A673 (cell line): ENCODE results near the gene PRTN3.

ENCODE experiments used
- EZH2 ChIP-seq: fragments of 200-600 bp; sonication (generic); IDR thresholded peaks from 2 replicates; pipeline ENCODE4 v1.6.1; 2017; ENCODE audit warnings: borderline replicate concordance, low read depth, mild to moderate bottlenecking, mixed read lengths, antibody characterized with exemption, low read length; ENCODE audit not compliant: poor library complexity, severe bottlenecking
- TF ChIP-seq, protein P1 (sequence below): fragments of 300-800, 200-600 bp; sonication (generic); conservative IDR thresholded peaks from 2 replicates; pipeline ENCODE4 v1.5.1; 2017; ENCODE audit warnings: low read depth, mild to moderate bottlenecking, antibody characterized with exemption, low read length, moderate library complexity, mixed read lengths

DNA sequence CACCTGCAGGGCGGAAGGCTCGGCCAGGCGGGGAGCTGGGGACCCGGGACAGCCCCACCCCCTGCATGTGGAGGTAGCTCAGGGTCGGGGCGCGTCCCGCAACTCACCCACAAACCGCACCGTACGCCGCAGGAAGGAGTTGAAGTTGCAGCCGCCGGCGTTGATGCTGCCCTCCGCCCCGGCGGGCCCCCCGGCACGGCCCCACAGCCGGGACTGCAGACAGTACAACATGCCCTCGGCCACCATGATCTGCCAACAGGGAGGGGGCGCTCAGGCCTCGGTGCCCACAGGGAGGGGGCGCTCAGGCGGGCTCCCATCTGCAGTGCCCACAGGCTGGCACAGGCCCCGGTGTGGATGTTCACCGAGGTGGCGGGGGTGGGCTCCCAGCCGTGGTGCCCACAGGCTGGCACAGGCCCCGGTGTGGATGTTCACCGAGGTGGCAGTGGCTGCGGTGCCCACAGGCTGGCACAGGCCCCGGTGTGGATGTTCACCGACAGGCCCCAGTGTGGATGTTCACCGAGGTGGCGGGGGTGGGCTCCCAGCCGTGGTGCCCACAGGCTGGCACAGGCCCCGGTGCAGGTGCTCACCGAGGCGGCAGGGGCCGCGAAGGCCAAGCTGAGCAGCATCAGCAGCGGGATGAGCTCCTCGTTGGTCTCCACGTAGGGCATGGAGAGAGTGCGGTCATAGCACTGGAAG lies 25.6 kb upstream of the PRTN3 start:
- TF ChIP-seq, protein P1, sequence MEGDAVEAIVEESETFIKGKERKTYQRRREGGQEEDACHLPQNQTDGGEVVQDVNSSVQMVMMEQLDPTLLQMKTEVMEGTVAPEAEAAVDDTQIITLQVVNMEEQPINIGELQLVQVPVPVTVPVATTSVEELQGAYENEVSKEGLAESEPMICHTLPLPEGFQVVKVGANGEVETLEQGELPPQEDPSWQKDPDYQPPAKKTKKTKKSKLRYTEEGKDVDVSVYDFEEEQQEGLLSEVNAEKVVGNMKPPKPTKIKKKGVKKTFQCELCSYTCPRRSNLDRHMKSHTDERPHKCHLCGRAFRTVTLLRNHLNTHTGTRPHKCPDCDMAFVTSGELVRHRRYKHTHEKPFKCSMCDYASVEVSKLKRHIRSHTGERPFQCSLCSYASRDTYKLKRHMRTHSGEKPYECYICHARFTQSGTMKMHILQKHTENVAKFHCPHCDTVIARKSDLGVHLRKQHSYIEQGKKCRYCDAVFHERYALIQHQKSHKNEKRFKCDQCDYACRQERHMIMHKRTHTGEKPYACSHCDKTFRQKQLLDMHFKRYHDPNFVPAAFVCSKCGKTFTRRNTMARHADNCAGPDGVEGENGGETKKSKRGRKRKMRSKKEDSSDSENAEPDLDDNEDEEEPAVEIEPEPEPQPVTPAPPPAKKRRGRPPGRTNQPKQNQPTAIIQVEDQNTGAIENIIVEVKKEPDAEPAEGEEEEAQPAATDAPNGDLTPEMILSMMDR = no peak
- no peak for TF ChIP-seq EZH2
